Lung (tissue), 12 donors: ENCODE measurements around the gene PCNT. TPM values are rescaled to one million over a fixed set of nuclear protein-coding genes. Genes with fewer than 3 reads are reported as not detected.

Experiments used
- ATAC-seq: fragments of 200-7000 bp; cut with Tn5 transposase; one replicate; pipeline ENCODE4 v1.9.1; 2020; ENCODE audit warnings: moderate number of reproducible peaks; ENCODE audit not compliant: insufficient read depth, low FRiP score
- DNase-seq, 3 donors: peaks; one replicate each; pipeline ENCODE4 v3.0.0-alpha.2; 2013 to 2017
- H3K27ac ChIP-seq, 2 donors: one replicate each; pipeline ENCODE4 v1.5.1; 2013; ENCODE audit warnings: mild to moderate bottlenecking in 2 of 2, moderate library complexity in 2 of 2, control low read depth in 1 of 2, inconsistent platforms in 1 of 2, low read depth in 1 of 2, low read length in 1 of 2
- H3K27me3 ChIP-seq, 3 donors: one replicate each; pipeline ENCODE4 v1.5.1; 2013; ENCODE audit warnings: low read length in 2 of 3; ENCODE audit not compliant: control insufficient read depth in 3 of 3, insufficient read depth in 3 of 3
- H3K36me3 ChIP-seq, 4 donors: one replicate each; pipeline ENCODE4 v1.5.1; 2013; ENCODE audit warnings: low read length in 4 of 4, mild to moderate bottlenecking in 1 of 4, moderate library complexity in 1 of 4; ENCODE audit not compliant: control insufficient read depth in 4 of 4, insufficient read depth in 4 of 4
- H3K4me1 ChIP-seq, 5 donors: one replicate each; pipeline ENCODE4 v1.5.1; 2013; ENCODE audit warnings: low read length in 5 of 5, mild to moderate bottlenecking in 2 of 5, moderate library complexity in 1 of 5; ENCODE audit not compliant: control insufficient read depth in 5 of 5, insufficient read depth in 5 of 5
- H3K4me3 ChIP-seq: one replicate; pipeline ENCODE4 v1.5.1; 2013; ENCODE audit warnings: mild to moderate bottlenecking, control low read depth, moderate library complexity
- H3K9ac ChIP-seq, 2 donors: one replicate each; pipeline ENCODE4 v1.5.1; 2013; ENCODE audit warnings: low read length in 2 of 2, control low read depth in 1 of 2; ENCODE audit not compliant: insufficient read depth in 1 of 2
- H3K9me3 ChIP-seq, 4 donors: one replicate each; pipeline ENCODE4 v1.5.1; 2013; ENCODE audit warnings: low read length in 3 of 4, mild to moderate bottlenecking in 1 of 4, moderate library complexity in 1 of 4; ENCODE audit not compliant: control insufficient read depth in 4 of 4, insufficient read depth in 3 of 4
- CTCF ChIP-seq: IDR thresholded peaks from 2 replicates; pipeline ENCODE4 v1.5.1; 2012; ENCODE audit warnings: mild to moderate bottlenecking; ENCODE audit errors: control extremely low read depth, extremely low read depth
- WGBS, 2 donors: extraction: QIAGEN DNeasy Blood & Tissue Kit; methylation state at CpG; one replicate each; pipeline ENCODE4 v1.1.7; 2013; 5-methylcytosine and 5-hydroxymethylcytosine counted together
- polyA plus RNA-seq, 2 donors: library from polyadenylated mRNA; stranded (reverse); fragments of 200-250 nt; gene quantifications; one replicate each; pipeline ENCODE4 v1.2.1, GENCODE V29; 2013
- total RNA-seq, 2 donors: library from RNA; depleted of rRNA in 1 of 2; stranded (reverse); fragments of >200 nt in 1 of 2; gene quantifications; one replicate each; pipeline ENCODE4 v1.2.1, GENCODE V29; 2014 to 2021
- donor health status: control.
- donor health status: control.
- donor health status: Bipolar disorder and iron deficiency.
- donor health status: healthy.
- donor health status: DM: yes; HTN: yes; CAD: no.

Gene PCNT
- total and polyA plus RNA-seq, 4 donors, result 9.8 to 37.2 (median 18.5) TPM

GRCh38 chr21:46436621-46437020, 112.7 kb downstream of the PCNT start:
- Histone ChIP-seq H3K27ac (no peak overlapping the region), H3K4me3 (no peak overlapping the region), H3K9me3 (no peaks in the 10 kb centered on the region), H3K36me3 (peaks cover 10 to 47% (median 34%) of the 10 kb centered on the region in 4 donors), H3K27me3 (no peaks in the 10 kb centered on the region), H3K4me1 (no peaks in the 10 kb centered on the region), H3K9ac (no peak overlapping the region)
- ATAC-seq, result no peak
- no peak for DNase-seq
- WGBS, 2 donors, result 82 to 89% methylated on average over 15 of the region's 15 CpGs
- no peak for TF ChIP-seq CTCF

GRCh38 chr21:46437096-46437498, 113.1 kb downstream of the PCNT start:
- 62 to 81% methylated on average over 13 of the region's 13 CpGs for WGBS, 2 donors
- no peak overlapping the region for H3K27ac ChIP-seq
- DNase-seq, result no peak
- no peak for TF ChIP-seq CTCF
- no peak overlapping the region for H3K4me3 ChIP-seq
- H3K36me3 ChIP-seq, result peaks cover 7 to 46% (median 33%) of the 10 kb centered on the region in 4 donors
- no peak for ATAC-seq
- no peaks in the 10 kb centered on the region for H3K4me1 ChIP-seq
- no peak overlapping the region for H3K9ac ChIP-seq
- no peaks in the 10 kb centered on the region for H3K27me3 ChIP-seq
- H3K9me3 ChIP-seq, result no peaks in the 10 kb centered on the region

- 87 to 90% methylated on average over 13 of the region's 13 CpGs for WGBS, 2 donors
- Histone ChIP-seq H3K27ac (no peak overlapping the region), H3K9ac (no peak overlapping the region), H3K9me3 (no peaks in the 10 kb centered on the region), H3K36me3 (peaks cover 3 to 46% (median 33%) of the 10 kb centered on the region in 4 donors), H3K27me3 (no peaks in the 10 kb centered on the region), H3K4me3 (no peak overlapping the region), H3K4me1 (no peaks in the 10 kb centered on the region)
- ATAC-seq, result no peak
- DNase-seq, result no peak
- TF ChIP-seq CTCF, result no peak
Observed at GRCh38 chr21:46437511-46437910, 113.6 kb downstream of the PCNT start.

GRCh38 chr21:46438241-46438640, 114.3 kb downstream of the PCNT start:
- Histone ChIP-seq H3K4me3 (no peak overlapping the region), H3K9ac (no peak overlapping the region), H3K9me3 (no peaks in the 10 kb centered on the region), H3K27me3 (no peaks in the 10 kb centered on the region), H3K36me3 (peaks cover 3 to 51% (median 35%) of the 10 kb centered on the region in 4 donors), H3K27ac (no peak overlapping the region), H3K4me1 (no peaks in the 10 kb centered on the region)
- ATAC-seq (no peak), DNase-seq (no peak)
- no peak for TF ChIP-seq CTCF
- WGBS, 2 donors, result 94 to 96% methylated on average over 11 of the region's 11 CpGs
